ENCODE measurements around the gene PTPN18. TPM values are rescaled to one million over a fixed set of nuclear protein-coding genes. Genes with fewer than 3 reads are reported as not detected.

Gene PTPN18
- total RNA-seq, 2 experiments from 2014 or later: 27.6 to 27.8 TPM

GRCh38 chr2:130352237-130352636, 3.6 kb upstream of the PTPN18 start:
- H3K4me3 ChIP-seq (ENCODE audit: low read length): no peak overlapping the region
- Mint-ChIP-seq H3K4me3 (no peak overlapping the region), H3K4me1 (ENCODE audit: low read depth) (peaks cover 24% of the 10 kb centered on the region), H3K27ac (no peak overlapping the region), H3K36me3 (ENCODE audit: low read depth) (peaks cover 20% of the 10 kb centered on the region), H3K9me3 (no peaks in the 10 kb centered on the region), H3K27me3 (no peaks in the 10 kb centered on the region)
- intact Hi-C loops (cut with DNase I, micrococcal nuclease): loop anchor here in 1 of 2 experiments (10.0 kb wide), 1 partner anchor 523 kb away; no protein-coding TSS in a partner anchor
- H3K27ac ChIP-seq (ENCODE audit: low read depth in 1 of 2, low read length in 2 of 2): no peak overlapping the region
- no peak for ATAC-seq (ENCODE audit: poor library complexity)
- H3K4me1 ChIP-seq (ENCODE audit: insufficient read depth, low read length): peaks cover 16% of the 10 kb centered on the region
- no peaks in the 10 kb centered on the region for H3K27me3 ChIP-seq (ENCODE audit: control insufficient read depth in 1 of 2, insufficient read depth in 2 of 2, low read length in 2 of 2)
- no peak for DNase-seq
- CTCF ChIA-PET: no interaction called here
- H3K9me3 ChIP-seq (ENCODE audit: control insufficient read depth in 1 of 2, insufficient read depth in 1 of 2, low read length in 2 of 2): no peaks in the 10 kb centered on the region
- peaks cover 12% of the 10 kb centered on the region for H3K36me3 ChIP-seq (ENCODE audit: insufficient read depth, low read length)
- no peak for TF ChIP-seq CTCF (IDR thresholded peaks at IDR 0.05)
- POLR2A ChIA-PET: interaction anchor here (6.7 kb wide), 1 partner anchor 10 kb away, joined by 75 read pairs; the partner anchor contains the start of gene IMP4

GRCh38 chr2:130353291-130354138, 2.3 kb upstream of the PTPN18 start:
- H3K4me1 ChIP-seq (ENCODE audit: insufficient read depth, low read length): peaks cover 16% of the 10 kb centered on the region
- intact Hi-C loops (cut with DNase I, micrococcal nuclease): loop anchor here in 1 of 2 experiments (2.0 to 10.0 kb wide), 2 partner anchors 17 to 521 kb away; no protein-coding TSS in a partner anchor
- no peaks in the 10 kb centered on the region for H3K27me3 Mint-ChIP-seq
- H3K4me1 Mint-ChIP-seq (ENCODE audit: low read depth): peaks cover 17% of the 10 kb centered on the region
- no peaks in the 10 kb centered on the region for H3K9me3 Mint-ChIP-seq
- no peak overlapping the region for H3K27ac ChIP-seq (ENCODE audit: low read depth in 1 of 2, low read length in 2 of 2)
- H3K27ac Mint-ChIP-seq: no peak overlapping the region
- ChIA-PET POLR2A (interaction anchor here (1.4 to 6.7 kb wide), 2 partner anchors 11 to 16 kb away, joined by 4 to 75 read pairs; partner anchors contain the start of gene IMP4), CTCF (interaction anchor here (1.1 kb wide), 1 partner anchor 11 kb away, joined by 3 read pairs; the partner anchor contains the start of gene IMP4)
- peaks cover 7% of the 10 kb centered on the region for H3K36me3 Mint-ChIP-seq (ENCODE audit: low read depth)
- H3K4me3 ChIP-seq (ENCODE audit: low read length): no peak overlapping the region
- DNase-seq (no peak), ATAC-seq (ENCODE audit: poor library complexity) (no peak)
- no peaks in the 10 kb centered on the region for H3K9me3 ChIP-seq (ENCODE audit: control insufficient read depth in 1 of 2, insufficient read depth in 1 of 2, low read length in 2 of 2)
- no peaks in the 10 kb centered on the region for H3K36me3 ChIP-seq (ENCODE audit: insufficient read depth, low read length)
- no peak for TF ChIP-seq CTCF (IDR thresholded peaks at IDR 0.05)
- H3K4me3 Mint-ChIP-seq: peak overlapping the region; percentile 89
- H3K27me3 ChIP-seq (ENCODE audit: control insufficient read depth in 1 of 2, insufficient read depth in 2 of 2, low read length in 2 of 2): no peaks in the 10 kb centered on the region

GRCh38 chr2:130354139-130354428, 1.8 kb upstream of the PTPN18 start:
- Histone ChIP-seq H3K27me3 (ENCODE audit: control insufficient read depth in 1 of 2, insufficient read depth in 2 of 2, low read length in 2 of 2) (no peaks in the 10 kb centered on the region), H3K27ac (ENCODE audit: low read depth in 1 of 2, low read length in 2 of 2) (no peak overlapping the region), H3K4me1 (ENCODE audit: insufficient read depth, low read length) (peaks cover 16% of the 10 kb centered on the region), H3K36me3 (ENCODE audit: insufficient read depth, low read length) (no peaks in the 10 kb centered on the region), H3K9me3 (ENCODE audit: control insufficient read depth in 1 of 2, insufficient read depth in 1 of 2, low read length in 2 of 2) (no peaks in the 10 kb centered on the region), H3K4me3 (ENCODE audit: low read length) (no peak overlapping the region)
- POLR2A ChIA-PET: interaction anchor here (1.4 to 6.7 kb wide), 2 partner anchors 11 to 15 kb away, joined by 4 to 75 read pairs; partner anchors contain the start of gene IMP4
- intact Hi-C loops (cut with DNase I, micrococcal nuclease): loop anchor here in 1 of 2 experiments (2.0 to 10.0 kb wide), 2 partner anchors 17 to 521 kb away; no protein-coding TSS in a partner anchor
- ATAC-seq (ENCODE audit: poor library complexity) (no peak), DNase-seq (no peak)
- CTCF ChIA-PET: interaction anchor here (1.1 kb wide), 1 partner anchor 12 kb away, joined by 3 read pairs; the partner anchor contains the start of gene IMP4
- no peaks in the 10 kb centered on the region for H3K9me3 Mint-ChIP-seq
- no peaks in the 10 kb centered on the region for H3K27me3 Mint-ChIP-seq
- no peak for TF ChIP-seq CTCF (IDR thresholded peaks at IDR 0.05)
- H3K4me3 Mint-ChIP-seq: peak overlapping the region; percentile 89
- H3K36me3 Mint-ChIP-seq (ENCODE audit: low read depth): peaks cover 4% of the 10 kb centered on the region
- H3K27ac Mint-ChIP-seq: no peak overlapping the region
- H3K4me1 Mint-ChIP-seq (ENCODE audit: low read depth): peaks cover 17% of the 10 kb centered on the region
